Stimulated activated CD4-positive, alpha-beta T cell treated with anti-CD3 and anti-CD28 coated beads, TNF-alpha, amount 100 ng/mL, for 48 hours (primary cell): ENCODE measurements around the gene CLDN12.

Experiments used
- DNase-seq, 3 donors: peaks; one replicate each; pipeline ENCODE4 v3.0.0-alpha.2; 2020; ENCODE audit warnings: low read depth in 3 of 3

CLDN12 gene

DNA sequence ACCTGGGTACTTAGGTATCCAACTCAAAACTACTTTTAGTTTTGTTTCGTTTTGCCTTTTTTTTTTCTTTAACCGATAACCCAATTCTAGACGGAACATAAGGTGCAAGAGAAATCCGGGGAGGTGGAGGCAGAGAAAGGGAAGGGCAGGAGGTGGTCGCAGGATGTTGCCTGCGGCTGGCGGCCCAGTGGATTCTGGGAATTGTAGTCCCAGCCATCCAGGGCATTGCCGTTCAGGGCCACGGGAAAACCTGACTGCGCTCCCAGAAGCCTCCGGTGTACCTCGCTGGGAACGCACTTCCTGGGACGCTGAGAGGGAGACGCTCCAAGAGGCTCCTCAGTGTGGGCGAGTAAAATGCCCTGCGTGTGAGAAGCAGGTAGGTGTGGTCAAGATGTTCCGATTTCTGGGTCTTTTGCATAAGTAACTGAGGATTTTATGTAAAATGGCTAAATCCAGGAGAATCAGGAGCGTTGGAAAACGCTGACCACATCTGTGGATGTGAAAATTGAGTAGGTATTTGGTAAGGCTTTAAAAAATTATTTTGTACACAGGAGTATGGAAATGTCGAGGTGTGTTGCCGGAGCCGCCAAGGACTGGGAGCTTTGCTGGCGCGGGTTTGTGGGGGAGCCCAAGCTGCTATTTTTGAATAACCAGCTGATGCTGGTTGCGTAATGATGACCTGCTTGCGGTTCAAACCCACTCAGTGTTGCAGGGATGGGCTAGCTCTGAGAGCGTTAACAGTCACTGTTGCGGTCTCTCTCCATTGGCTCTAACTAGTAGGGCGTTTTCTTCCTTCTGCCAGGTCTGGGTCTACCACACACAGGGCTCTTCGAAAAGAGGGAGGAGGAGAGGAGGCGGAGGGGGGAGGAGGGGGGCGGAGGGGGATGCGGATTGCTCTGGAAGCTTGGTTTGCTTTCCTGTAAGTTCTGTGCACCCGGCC, at the start of gene CLDN12:
Gene CLDN12 (plus strand): TSS at position 288 of the 940 bp plus-strand sequence. CDS start 9,216 bp downstream, outside the sequence.
- DNase-seq, result peak; percentile 47 to 61 (median 58)

DNA sequence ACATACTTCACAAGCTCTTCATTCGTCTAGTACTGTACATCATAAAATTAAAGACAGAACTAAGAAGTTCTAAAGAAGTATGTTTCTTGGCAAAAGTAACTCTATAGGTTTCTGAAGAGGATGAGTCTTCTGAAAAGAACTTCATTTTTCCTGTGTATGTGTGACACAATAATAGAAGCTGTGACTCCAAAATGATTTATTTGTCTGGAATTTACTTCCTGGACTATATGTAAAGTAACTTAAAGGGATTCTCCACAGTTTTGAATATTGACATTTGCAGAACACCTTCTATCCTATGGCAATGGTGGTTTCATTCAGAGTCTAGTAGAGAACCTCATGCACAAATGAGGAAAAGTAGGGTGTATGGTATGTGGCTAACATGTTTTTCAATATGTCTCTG, 19.8 kb upstream of the CLDN12 start:
- DNase-seq, result no peak

DNA sequence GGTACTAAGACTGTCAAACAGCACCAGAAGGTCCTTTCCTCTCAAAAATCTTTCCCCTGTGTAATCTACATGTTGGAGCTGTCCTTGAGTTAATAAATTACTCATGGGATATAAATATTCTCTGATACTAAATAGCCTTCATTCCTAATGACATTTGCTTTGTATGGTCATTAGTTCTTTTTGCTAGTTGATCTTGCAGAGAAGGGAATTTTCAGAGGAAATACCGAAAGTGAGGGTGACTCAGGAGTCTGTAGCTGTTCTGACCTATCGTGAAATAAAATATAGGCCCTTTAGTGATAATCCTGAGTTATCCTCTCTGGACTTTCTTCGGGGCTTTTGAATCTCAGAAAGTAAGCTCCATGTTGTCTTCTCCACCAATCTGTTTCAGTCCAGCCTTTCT, 19.4 kb upstream of the CLDN12 start:
- no peak for DNase-seq

DNA sequence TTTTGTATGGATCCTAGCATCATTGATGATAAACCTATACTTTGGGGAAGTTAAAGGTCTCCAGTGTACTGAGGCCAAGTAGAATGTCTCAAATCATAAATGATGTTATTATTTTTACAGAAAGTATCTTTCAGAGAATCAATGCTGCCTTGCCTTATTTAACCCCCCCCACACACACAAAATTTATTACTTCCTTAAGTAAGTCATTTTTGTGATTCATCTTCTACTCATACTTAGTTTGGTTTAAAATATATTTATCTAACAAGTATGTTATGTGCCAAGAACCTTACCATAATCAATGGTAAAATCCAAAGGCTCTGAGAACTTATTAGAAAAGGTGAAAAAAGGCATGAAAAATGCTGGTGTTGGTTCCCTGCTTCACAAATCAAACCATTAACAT, 18.8 kb upstream of the CLDN12 start:
- DNase-seq, result no peak

- no peak for DNase-seq
Observed at GRCh38 chr7:90387470-90388240, 15.6 kb upstream of the CLDN12 start.

DNA sequence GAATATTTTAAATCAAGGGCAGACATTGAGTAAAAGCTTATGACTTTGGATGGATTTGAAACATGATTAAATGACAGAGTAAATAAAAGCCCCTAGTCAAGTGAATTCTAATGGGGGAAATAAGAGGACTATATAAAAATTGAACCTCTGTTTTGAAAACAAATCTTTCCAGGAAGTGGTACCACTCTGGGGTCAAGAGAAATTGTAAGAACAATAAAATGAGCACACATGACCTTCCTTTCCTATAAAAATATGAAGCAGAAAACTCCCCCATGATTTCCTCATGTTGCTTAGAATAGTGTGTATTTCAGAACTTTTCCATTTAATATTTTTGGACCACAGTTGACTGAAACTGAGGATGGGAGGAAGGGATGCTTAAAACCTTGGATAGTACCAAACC, 12.3 kb upstream of the CLDN12 start:
- no peak for DNase-seq

- DNase-seq, result no peak
Observed at GRCh38 chr7:90391488-90391887, 11.8 kb upstream of the CLDN12 start.

- DNase-seq, result no peak
Observed at GRCh38 chr7:90396420-90396819, 6.8 kb upstream of the CLDN12 start.

DNA sequence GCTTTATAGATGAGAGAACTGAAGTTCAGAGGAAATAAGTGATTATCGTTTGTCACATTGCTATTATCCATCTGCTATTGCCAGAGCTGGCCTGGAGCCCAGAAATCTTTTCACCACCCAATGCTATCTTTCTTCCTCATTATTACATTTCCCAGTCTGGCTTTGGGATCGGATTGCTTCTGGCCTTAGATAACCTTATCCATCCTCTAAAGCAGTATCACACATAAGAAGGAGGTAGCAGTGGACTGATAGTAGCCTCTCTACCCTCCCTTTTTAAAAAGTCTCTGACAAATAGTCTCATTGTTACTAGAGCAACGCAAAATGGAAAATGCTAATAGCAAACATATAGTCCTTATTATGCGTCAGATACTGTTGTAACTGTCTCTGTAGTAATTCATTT, 1.3 kb upstream of the CLDN12 start:
- DNase-seq, result no peak

DNA sequence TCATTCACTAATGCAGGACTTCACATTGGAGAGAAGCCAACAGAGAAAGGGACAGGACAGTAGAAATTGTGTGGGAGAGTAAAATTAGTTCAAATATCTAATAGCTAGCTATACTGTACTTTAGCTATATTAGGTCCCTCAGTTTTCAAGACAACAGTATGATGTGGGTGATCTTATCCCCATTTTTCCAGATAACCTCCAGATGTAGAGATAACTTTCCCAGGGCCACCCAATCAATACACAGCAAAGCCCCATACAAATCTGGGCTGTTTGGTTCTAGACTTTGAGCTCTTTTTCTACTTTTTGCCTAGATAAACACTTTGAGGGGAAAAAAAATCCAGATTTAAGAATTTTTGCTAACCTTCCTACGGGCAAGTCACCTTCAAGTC, 482 bp upstream of the CLDN12 start:
- no peak for DNase-seq

DNA sequence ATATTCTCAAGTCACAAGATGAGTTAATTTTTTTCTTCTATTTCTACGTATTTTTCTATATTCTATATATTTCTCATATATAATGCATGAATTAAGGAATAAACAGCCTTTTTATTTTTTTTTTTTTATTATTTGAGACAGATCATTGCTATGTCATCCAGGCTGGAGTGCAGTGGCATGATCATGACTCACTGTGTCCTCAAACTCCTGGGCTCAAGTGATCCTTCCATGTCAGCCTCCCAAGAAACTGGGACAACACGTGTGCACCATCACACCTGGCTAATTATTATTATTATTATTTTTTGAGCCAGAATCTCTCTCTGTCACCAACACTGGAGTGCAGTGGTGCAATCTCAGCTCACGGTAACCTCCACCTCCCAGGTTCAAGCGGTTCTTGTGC, 1.5 kb downstream of the CLDN12 start:
- DNase-seq, result no peak

DNA sequence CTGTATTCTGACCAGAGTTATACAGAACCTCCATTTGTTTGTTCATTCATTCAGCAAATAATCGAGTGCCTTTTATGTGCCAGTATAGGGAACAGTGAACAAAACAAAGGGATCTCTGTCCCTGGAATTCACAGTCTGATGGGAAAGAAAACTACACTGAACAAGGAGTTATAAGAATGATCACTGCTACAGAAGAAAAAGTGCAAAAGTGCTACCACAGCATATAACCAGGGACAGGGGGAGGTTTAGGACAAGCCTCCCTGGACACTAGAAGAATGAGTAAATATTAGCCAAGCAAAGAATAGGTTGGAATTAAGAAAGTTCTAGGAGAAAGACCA, 4.2 kb downstream of the CLDN12 start:
- DNase-seq, result no peak

DNA sequence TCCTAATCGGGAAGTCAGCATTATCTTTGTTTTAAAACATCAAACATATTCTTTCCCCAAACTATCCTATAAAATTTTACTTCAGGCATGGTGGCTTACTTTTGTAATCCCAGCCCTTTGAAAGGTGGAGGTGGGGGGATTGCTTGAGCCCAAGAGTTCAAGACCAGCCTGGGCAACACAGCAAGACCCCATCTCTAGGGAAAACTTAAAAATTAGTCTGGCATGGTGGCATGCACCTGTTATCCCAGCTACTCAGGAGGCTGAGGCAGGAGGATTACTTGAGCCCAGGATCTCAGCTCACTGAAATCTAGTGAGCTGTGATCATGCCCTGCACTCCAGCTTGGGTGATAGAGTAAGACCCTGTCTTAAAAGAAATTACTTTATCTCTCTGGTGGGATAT, 4.9 kb downstream of the CLDN12 start:
- DNase-seq, result no peak

GRCh38 chr7:90409667-90410066, 6.4 kb downstream of the CLDN12 start:
- no peak for DNase-seq

DNA sequence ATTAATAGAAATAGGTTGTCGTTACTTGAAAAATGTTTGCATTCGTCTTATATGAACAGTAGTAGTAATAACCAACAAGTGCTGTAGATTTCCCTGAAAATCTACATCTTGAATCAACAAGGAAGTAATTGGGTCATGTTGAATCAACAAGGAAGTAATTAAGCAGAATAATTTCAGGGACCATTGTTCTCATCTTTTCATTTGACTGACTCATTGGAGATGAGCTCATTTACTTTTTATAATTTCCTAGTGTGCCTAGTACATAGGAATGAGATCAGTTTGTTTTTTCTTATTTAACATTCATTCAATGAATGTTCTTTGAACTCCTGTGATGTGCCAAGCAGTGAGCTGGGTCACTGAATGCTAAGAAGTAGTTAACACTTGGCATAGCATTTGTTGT, 8.2 kb downstream of the CLDN12 start:
- no peak for DNase-seq

DNA sequence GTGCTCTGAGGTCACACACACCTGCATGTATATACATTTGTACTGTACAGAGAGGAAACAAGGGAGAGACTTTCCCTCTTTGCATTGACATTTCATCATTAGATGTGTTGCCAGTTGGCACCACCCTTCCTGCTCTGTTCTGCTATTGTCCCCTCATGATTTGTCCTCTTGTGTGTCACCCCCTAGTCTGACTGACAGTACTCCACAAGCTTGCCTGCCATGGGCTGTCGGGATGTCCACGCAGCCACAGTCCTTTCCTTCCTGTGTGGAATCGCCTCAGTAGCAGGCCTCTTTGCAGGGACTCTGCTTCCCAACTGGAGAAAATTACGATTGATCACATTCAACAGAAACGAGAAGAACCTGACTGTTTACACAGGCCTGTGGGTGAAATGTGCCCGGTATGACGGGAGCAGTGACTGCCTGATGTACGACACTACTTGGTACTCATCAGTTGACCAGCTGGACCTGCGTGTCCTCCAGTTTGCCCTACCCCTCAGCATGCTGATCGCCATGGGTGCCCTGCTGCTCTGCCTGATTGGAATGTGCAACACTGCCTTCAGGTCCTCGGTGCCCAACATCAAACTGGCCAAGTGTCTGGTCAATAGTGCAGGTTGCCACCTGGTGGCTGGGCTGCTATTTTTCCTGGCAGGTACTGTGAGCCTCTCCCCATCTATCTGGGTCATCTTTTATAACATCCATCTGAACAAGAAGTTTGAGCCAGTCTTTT, 9.4 kb downstream of the CLDN12 start:
- peak in 1 of 3 donors; percentile 4 for DNase-seq

DNA sequence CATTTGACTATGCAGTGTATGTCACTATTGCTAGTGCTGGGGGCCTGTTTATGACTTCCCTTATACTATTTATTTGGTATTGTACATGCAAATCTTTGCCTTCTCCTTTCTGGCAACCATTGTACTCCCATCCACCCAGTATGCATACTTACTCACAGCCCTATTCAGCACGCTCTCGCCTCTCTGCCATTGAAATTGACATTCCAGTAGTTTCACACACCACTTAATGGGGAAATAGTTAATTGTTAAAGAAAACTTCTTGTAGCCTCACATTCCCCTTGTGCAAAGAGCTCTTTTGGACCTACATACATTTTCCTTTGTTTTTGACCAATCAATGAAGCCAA, 9.9 kb downstream of the CLDN12 start:
- no peak for DNase-seq

- no peak for DNase-seq
Observed at GRCh38 chr7:90421651-90422050, 18.4 kb downstream of the CLDN12 start.

GRCh38 chr7:90424720-90425119, 21.5 kb downstream of the CLDN12 start:
- no peak for DNase-seq

DNA sequence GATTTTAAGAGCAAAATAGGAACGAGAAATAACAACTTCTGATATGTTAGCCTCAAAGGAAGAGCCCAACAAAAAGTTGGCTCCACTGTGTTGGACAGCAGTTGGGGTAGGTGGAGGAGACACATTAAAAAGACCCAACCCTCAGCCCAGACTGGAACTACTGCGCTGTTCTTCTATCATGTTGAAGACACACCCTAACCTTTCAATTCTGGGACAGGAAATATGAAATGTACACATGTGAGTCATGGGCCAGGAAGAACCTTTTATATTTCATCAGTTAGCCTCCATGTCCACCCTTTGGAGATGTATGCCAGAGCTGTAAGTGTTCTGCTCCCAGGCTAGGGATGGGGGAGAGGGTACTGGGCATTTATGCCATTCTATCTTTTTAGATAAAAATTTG, 22.1 kb downstream of the CLDN12 start:
- no peak for DNase-seq

DNA sequence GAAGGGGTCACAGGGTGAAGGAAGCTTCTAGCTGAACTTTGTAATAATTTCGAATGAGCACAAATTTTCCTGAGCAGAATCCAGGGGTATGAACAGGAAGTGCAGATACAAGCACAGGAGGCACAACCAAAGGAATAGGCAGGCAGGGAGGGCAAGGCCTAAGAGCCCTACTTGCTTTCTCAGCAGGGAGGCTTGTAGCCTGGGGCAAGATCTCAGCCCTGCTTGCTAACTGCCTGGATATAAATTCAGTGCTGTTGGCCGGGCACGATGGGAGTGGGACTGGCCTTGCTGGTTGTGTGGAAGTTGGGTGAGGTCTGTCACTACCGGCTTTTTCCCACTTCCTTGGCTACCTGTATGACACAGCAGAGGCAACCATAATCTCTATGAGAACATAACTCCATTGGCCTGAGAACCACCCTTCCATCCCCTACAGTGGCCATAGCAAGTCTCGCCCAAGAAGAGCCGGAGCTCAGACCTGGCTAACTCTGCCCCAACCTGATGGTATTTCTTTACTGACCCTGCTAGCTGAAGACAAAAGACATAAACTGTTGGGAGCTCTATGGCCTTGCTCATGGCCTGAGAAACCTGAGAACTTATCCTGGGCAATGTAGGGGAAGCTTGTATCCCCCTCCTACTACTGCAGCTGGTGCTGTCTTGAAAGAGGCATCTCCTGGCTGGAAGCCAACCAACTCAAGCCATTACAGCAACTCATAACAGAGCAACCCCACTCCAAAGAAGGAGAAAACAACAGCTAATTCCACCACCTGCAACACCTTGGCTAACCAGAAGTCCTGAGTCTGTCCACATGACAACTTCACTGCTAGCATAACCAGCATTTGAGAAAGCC, 27.6 kb downstream of the CLDN12 start:
- DNase-seq, result no peak

DNA sequence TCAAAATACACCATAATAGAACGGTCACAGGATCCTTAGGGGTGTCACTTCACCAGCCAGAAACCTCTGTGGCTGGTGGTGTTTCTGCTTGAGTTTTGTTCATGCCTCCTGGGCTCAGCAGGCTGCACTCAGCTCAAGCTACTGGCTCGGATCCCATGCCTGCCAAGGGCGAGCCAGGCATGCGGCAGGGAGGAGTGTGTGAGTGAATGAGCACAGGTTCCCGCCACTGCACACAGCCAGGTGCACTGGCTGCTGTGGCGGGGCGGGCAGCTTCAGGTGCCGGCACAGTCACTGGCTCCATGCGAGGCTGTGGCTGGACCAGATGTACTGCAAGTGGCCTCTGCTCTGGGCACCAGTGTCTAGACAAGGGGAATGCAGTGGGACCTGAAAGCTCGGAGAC, 29.5 kb downstream of the CLDN12 start:
- no peak for DNase-seq
